NOMO-1 treated with DMSO at 0.1 percent for 48 hours (cell line): ENCODE results near the gene C11orf68.
"Not testable (repeated sequence)": the region's sequence is repeated elsewhere in the genome, so short reads cannot be mapped to it uniquely, and the experiment has no call there.

ENCODE experiments used
- DNase-seq: peaks from one replicate; lab custom pipeline; 2025; ENCODE audit not compliant: unreplicated experiment; lab: John Stamatoyannopoulos, UW

The C11orf68 gene

GRCh38 chr11:65915101-65915820 lies 3.6 kb downstream of the C11orf68 start:
- no peak for DNase-seq

- DNase-seq: no peak
Observed at GRCh38 chr11:65912845-65913244, 6.0 kb downstream of the C11orf68 start.

- DNase-seq: peak; percentile 18
Observed at GRCh38 chr11:65911682-65912568, 6.9 kb downstream of the C11orf68 start.

GRCh38 chr11:65907878-65908277 lies 11.0 kb downstream of the C11orf68 start:
- DNase-seq: no peak

- DNase-seq: no peak
Observed at GRCh38 chr11:65906602-65907001, 12.3 kb downstream of the C11orf68 start.

GRCh38 chr11:65903715-65904114 lies 15.1 kb downstream of the C11orf68 start:
- no peak for DNase-seq

- no peak for DNase-seq
Observed at GRCh38 chr11:65903068-65903481, 15.8 kb downstream of the C11orf68 start.

GRCh38 chr11:65900899-65901180 lies 18.0 kb downstream of the C11orf68 start:
- DNase-seq: no peak

GRCh38 chr11:65900125-65900898 lies 18.6 kb downstream of the C11orf68 start, which contains the start of gene FOSL1:
Gene FOSL1 (minus strand): TSS chr11:65900388. CDS start chr11:65900339, 49 bp downstream.
- DNase-seq: peak; percentile 82

GRCh38 chr11:65899356-65900124 lies 19.3 kb downstream of the C11orf68 start:
- peak; percentile 46 for DNase-seq

GRCh38 chr11:65898656-65899355 lies 20.1 kb downstream of the C11orf68 start:
- no peak for DNase-seq

GRCh38 chr11:65897020-65897471 lies 21.8 kb downstream of the C11orf68 start:
- DNase-seq: no peak

- DNase-seq: no peak
Observed at GRCh38 chr11:65896034-65896999, 22.5 kb downstream of the C11orf68 start.

GRCh38 chr11:65895482-65895981 lies 23.3 kb downstream of the C11orf68 start:
- DNase-seq: no peak

- DNase-seq: peak; percentile 14
Observed at GRCh38 chr11:65894034-65894591, 24.7 kb downstream of the C11orf68 start.

- no peak for DNase-seq
Observed at GRCh38 chr11:65892661-65893317, 26.1 kb downstream of the C11orf68 start.

GRCh38 chr11:65892137-65892540 lies 26.7 kb downstream of the C11orf68 start:
- DNase-seq: not testable (repeated sequence)
